Nephron progenitor cell (in vitro differentiated cells): ENCODE measurements around the gene ZNF556.
A peak's percentile ranks its signal among the peaks of the same experiment; 100 is the strongest.
"Not testable (repeated sequence)": the region's sequence is repeated elsewhere in the genome, so short reads cannot be mapped to it uniquely, and the experiment has no call there.

ENCODE experiments used
- DNase-seq: peaks from one replicate; pipeline ENCODE4 v3.0.0; 2021
- H3K27ac Mint-ChIP-seq: 2 replicates; pipeline ENCODE4 v1.8.0; 2021; ENCODE audit warnings: mild to moderate bottlenecking, moderate library complexity, mixed read lengths
- H3K27me3 Mint-ChIP-seq: 2 replicates; pipeline ENCODE4 v1.8.0; 2021; ENCODE audit warnings: mild to moderate bottlenecking, low read depth, mixed read lengths; ENCODE audit not compliant: poor library complexity
- H3K36me3 Mint-ChIP-seq: 2 replicates; pipeline ENCODE4 v1.8.0; 2021; ENCODE audit warnings: low read depth, mixed read lengths
- H3K4me1 Mint-ChIP-seq: 2 replicates; pipeline ENCODE4 v1.8.0; 2021; ENCODE audit warnings: mixed read lengths
- H3K4me3 Mint-ChIP-seq: 2 replicates; pipeline ENCODE4 v1.8.0; 2021; ENCODE audit warnings: mild to moderate bottlenecking, moderate library complexity, mixed read lengths
- H3K9me3 Mint-ChIP-seq: 2 replicates; pipeline ENCODE4 v1.8.0; 2021; ENCODE audit warnings: mild to moderate bottlenecking, moderate library complexity, mixed read lengths
- TF ChIP-seq, protein P1 (sequence below): fragments of 200-600 bp; sonication (generic); IDR thresholded peaks from 2 replicates; pipeline ENCODE4 v1.5.0; 2021; ENCODE audit warnings: antibody characterized with exemption

Gene ZNF556

DNA sequence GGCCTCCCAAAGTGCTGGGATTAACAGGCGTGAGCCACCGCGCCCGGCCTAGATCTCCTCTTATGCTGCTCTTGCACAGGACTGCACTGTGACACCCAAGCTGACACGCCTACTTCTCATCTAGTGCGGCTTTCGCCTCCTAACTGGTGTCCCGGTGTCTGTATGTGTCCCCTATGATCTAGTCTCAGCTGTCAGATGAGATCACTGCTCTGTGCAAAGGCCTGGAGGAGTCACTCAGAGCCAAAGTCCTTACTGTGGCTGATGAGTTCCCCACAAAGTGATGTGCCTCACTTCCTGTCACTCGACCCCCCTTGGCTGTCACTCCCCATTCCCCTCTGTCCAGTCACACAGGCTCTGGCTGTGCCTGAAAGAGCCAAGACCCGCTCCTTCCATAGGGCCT is 2.5 kb downstream of the ZNF556 start:
- Mint-ChIP-seq H3K27me3 (no peaks in the 10 kb centered on the region), H3K9me3 (peaks cover 78% of the 10 kb centered on the region), H3K4me3 (no peak overlapping the region), H3K4me1 (no peaks in the 10 kb centered on the region), H3K36me3 (peaks cover 6% of the 10 kb centered on the region), H3K27ac (no peak overlapping the region)
- TF ChIP-seq, protein P1, sequence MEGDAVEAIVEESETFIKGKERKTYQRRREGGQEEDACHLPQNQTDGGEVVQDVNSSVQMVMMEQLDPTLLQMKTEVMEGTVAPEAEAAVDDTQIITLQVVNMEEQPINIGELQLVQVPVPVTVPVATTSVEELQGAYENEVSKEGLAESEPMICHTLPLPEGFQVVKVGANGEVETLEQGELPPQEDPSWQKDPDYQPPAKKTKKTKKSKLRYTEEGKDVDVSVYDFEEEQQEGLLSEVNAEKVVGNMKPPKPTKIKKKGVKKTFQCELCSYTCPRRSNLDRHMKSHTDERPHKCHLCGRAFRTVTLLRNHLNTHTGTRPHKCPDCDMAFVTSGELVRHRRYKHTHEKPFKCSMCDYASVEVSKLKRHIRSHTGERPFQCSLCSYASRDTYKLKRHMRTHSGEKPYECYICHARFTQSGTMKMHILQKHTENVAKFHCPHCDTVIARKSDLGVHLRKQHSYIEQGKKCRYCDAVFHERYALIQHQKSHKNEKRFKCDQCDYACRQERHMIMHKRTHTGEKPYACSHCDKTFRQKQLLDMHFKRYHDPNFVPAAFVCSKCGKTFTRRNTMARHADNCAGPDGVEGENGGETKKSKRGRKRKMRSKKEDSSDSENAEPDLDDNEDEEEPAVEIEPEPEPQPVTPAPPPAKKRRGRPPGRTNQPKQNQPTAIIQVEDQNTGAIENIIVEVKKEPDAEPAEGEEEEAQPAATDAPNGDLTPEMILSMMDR: no peak
- no peak for DNase-seq

DNA sequence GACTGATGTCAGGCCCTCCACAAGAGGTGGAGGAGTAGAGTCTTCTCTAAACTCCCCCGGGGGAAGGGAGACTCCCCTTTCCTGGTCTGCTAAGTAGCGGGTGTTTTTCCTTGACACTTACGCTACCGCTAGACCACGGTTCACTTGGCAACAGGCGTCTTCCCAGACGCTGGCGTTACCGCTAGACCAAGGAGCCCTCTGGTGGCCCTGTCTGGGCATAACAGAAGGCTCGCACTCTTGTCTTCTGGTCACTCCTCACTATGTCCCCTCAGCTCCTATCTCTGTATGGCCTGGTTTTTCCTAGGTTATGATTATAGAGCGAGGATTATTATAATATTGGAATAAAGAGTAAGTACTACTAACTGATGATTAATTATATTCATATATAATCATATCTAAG is 5.0 kb downstream of the ZNF556 start:
- H3K27me3 Mint-ChIP-seq, H3K4me3 Mint-ChIP-seq, H3K36me3 Mint-ChIP-seq, H3K27ac Mint-ChIP-seq, H3K4me1 Mint-ChIP-seq, DNase-seq: not testable (repeated sequence)
- peaks cover 76% of the 10 kb centered on the region for H3K9me3 Mint-ChIP-seq

DNA sequence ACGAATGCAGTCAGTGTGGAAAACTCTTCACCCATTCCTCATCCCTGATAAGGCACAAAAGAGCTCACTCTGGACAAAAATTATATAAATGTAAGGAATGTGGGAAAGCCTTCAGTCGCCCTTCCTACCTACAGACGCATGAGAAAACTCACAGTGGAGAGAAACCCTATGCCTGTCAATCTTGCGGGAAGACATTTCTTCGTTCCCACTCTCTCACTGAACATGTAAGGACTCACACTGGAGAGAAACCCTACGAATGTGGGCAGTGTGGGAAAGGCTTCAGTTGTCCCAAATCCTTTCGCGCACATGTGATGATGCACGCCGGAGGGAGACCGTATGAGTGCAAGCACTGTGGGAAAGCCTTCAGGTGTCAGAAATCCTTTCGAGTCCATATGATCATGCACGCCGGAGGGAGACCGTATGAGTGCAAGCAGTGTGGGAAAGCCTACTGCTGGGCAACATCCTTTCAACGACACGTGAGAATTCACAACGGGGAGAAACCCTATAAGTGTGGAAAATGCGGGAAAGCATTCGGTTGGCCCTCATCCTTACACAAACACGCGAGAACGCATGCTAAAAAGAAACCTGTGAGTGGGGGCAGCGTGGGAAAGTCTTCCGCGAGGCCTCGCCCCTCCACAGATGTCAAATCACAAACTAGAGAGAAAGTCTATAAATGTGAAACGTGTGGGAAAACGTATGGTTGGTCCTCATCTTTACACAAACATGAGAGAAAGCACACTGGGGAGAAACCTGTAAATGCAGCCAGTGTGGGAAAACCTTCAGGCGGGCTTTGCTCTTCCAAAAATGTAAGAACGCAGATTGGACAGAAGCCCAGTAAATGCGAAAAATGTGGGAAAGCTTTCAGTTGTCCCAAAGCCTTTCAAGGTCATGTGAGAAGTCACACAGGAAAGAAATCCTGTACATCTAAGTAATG is 10.5 kb downstream of the ZNF556 start:
- no peak overlapping the region for H3K4me3 Mint-ChIP-seq
- no peak overlapping the region for H3K27ac Mint-ChIP-seq
- TF ChIP-seq, protein P1: no peak
- H3K4me1 Mint-ChIP-seq: no peaks in the 10 kb centered on the region
- DNase-seq: no peak
- H3K36me3 Mint-ChIP-seq: no peaks in the 10 kb centered on the region
- no peaks in the 10 kb centered on the region for H3K27me3 Mint-ChIP-seq
- peaks cover 80% of the 10 kb centered on the region for H3K9me3 Mint-ChIP-seq

DNA sequence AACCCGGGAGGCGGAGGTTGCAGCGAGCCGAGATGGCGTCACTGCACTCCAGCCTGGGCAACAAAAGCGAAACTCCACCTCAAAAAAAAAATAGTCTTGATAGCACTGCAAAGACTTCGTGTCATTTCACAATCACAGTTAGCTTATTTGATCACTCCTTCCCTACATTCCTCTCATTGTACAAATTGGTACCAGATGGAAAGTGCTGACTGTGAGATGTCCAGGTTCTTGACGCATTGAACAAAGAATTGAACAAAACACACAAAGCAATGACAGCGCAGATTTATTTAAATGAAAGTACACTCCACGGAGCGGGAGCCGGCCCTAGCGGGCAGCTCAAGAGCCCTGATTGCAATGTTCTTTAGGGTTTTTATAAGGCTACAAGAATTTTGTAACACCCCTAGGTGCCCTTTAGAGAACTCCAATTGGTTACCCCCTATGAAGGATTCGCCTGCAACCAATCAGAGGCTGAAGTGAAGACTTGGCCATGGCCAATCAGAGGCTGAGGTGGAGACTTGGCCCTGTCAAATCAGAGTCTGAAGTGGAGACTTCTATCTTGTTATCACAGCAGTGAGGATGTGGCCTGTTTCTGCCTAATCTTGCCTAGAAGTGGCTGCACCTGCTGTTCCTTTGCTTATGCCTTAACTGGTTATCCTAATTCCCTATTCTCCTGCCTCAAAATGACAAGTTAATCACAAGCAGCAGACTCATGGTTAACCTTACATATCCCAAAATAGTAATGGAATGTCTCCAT is 16.7 kb downstream of the ZNF556 start:
- Mint-ChIP-seq H3K4me3 (no peak overlapping the region), H3K9me3 (peaks cover 46% of the 10 kb centered on the region), H3K27me3 (peaks cover 4% of the 10 kb centered on the region), H3K36me3 (no peaks in the 10 kb centered on the region), H3K27ac (no peak overlapping the region), H3K4me1 (no peaks in the 10 kb centered on the region)
- DNase-seq: no peak
- TF ChIP-seq, protein P1: no peak

DNA sequence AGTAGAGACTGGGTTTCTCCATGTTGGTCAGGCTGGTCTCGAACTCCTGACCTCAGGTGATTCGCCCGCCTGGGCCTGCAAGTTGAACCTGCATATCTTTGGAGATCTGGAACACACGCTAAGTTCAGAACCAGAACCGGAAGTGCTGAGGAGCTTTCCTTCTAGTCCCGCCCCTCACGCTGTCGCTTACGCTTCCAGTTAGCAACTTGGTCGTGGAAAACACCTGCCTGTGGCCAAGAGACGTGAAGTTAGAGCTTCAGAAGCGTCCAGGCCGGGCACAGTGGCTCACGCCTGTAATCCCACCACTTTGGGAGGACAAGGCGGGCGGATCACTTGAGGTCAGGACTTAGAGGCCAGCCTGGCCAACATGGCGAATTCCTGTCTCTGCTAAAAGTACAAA is 18.6 kb downstream of the ZNF556 start:
- no peak overlapping the region for H3K27ac Mint-ChIP-seq
- H3K4me1 Mint-ChIP-seq: no peaks in the 10 kb centered on the region
- H3K27me3 Mint-ChIP-seq: peaks cover 14% of the 10 kb centered on the region
- DNase-seq: no peak
- TF ChIP-seq, protein P1: no peak
- H3K4me3 Mint-ChIP-seq: no peak overlapping the region
- peaks cover 43% of the 10 kb centered on the region for H3K9me3 Mint-ChIP-seq
- H3K36me3 Mint-ChIP-seq: no peaks in the 10 kb centered on the region

DNA sequence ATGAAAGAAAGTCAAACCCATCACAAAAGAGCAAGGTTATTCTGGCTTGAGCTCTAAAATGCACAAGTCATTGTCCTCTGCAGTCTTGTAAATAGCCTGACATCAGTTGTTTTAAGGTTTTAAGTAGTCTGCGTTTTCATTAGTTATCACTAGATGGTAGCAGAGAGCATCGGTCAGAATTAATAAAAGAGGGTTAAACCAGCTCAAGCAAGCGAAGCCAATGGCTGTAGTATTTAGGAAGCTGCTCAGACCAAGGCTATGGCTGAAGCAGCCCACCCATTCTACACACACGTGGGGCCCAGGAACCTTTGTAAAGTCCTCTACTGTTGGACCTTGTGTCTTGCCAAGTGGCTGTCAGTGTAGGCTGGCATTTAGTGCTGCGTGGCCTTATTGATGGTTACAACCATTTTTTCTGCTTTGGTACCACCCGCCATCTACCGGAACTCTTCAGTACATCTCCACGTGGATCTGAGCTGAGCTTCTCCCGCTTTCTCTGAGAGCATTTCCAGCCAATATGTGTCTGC is 20.3 kb downstream of the ZNF556 start:
- Mint-ChIP-seq H3K4me1 (no peaks in the 10 kb centered on the region), H3K36me3 (no peaks in the 10 kb centered on the region), H3K27me3 (peaks cover 25% of the 10 kb centered on the region), H3K4me3 (no peak overlapping the region), H3K9me3 (peaks cover 38% of the 10 kb centered on the region), H3K27ac (no peak overlapping the region)
- TF ChIP-seq, protein P1: peak; percentile 63
- no peak for DNase-seq
